Endothelial cell of umbilical vein (primary cell): ENCODE data around the gene NHSL2. TPM values are rescaled to one million over a fixed set of nuclear protein-coding genes. Genes with fewer than 3 reads are reported as not detected.

Experiments used
- BruUV-seq: library from RNA; stranded (reverse); fragments of 400-500 nt; replicated peaks from 2 replicates; lab custom pipeline; 2021; lab: Mats Ljungman, UMichigan
- CTCF ChIA-PET: fragments of 300-600, 350-600 bp; sonication (Branson Sonifier 250); formaldehyde crosslinking; loops from one replicate; lab custom pipeline; 2021; ENCODE audit warnings: antibody characterized with exemption, inconsistent platforms; lab: Charles Lee
- POLR2A ChIA-PET: fragments of 300-600, 350-600 bp; sonication (Branson Sonifier 250); formaldehyde crosslinking; loops from one replicate; lab custom pipeline; 2021; ENCODE audit warnings: antibody characterized with exemption, inconsistent platforms; lab: Charles Lee
- DNase-seq: peaks from one replicate; pipeline ENCODE4 v3.0.0-alpha.2; 2011; ENCODE audit warnings: low read depth, low spot score
- FAIRE-seq: peaks from 2 replicates; lab custom pipeline; 2011; peaks lifted over from hg19 to GRCh38; lab: Jason Lieb, UNC
- H2AFZ ChIP-seq: 2 replicates; pipeline ENCODE4 v1.6.0; 2012; ENCODE audit warnings: low read depth, low read length, control low read depth, inconsistent platforms
- H3K27ac ChIP-seq: 2 replicates; pipeline ENCODE4 v1.5.1; 2011; ENCODE audit warnings: low read depth, mild to moderate bottlenecking, control low read depth, low read length, moderate library complexity; ENCODE audit not compliant: insufficient read depth
- H3K27me3 ChIP-seq, 2 experiments: 2 replicates each; pipeline versions ENCODE4 v1.6.0 to v1.6.1; 2011; ENCODE audit warnings: low read length in 2 of 2, mixed read lengths in 1 of 2; ENCODE audit not compliant: control insufficient read depth in 2 of 2, insufficient read depth in 2 of 2
- H3K36me3 ChIP-seq, 2 experiments: 2 replicates in 1 of 2; 3 replicates in 1 of 2; pipeline ENCODE4 v1.5.1; 2011; ENCODE audit warnings: low read length in 2 of 2, mild to moderate bottlenecking in 1 of 2, moderate library complexity in 1 of 2; ENCODE audit not compliant: control insufficient read depth in 2 of 2, insufficient read depth in 2 of 2; ENCODE audit errors: extremely low read depth in 1 of 2
- H3K4me1 ChIP-seq: 3 replicates; pipeline ENCODE4 v1.5.1; 2011; ENCODE audit warnings: mild to moderate bottlenecking, low read length; ENCODE audit not compliant: control insufficient read depth, insufficient read depth; ENCODE audit errors: extremely low read depth
- H3K4me2 ChIP-seq: 2 replicates; pipeline ENCODE4 v1.6.1; 2011; ENCODE audit warnings: low read length, control low read depth, mixed read lengths; ENCODE audit not compliant: insufficient read depth
- H3K4me3 ChIP-seq, 3 experiments: fragments of 200-600 bp in 1 of 3; sonication (generic), shearing (Covaris generic) in 1 of 3; replicated peaks in 1 of 3; 2 replicates each; pipeline ENCODE4 v1.5.1; 2011 to 2016; ENCODE audit warnings: control low read depth in 3 of 3, low read length in 3 of 3, mild to moderate bottlenecking in 2 of 3, inconsistent platforms in 1 of 3, low read depth in 1 of 3, moderate library complexity in 1 of 3; ENCODE audit not compliant: insufficient read depth in 1 of 3
- H3K79me2 ChIP-seq: 2 replicates; pipeline ENCODE4 v1.6.0; 2012; ENCODE audit warnings: low read length, inconsistent platforms; ENCODE audit not compliant: control insufficient read depth, insufficient read depth
- H3K9ac ChIP-seq: replicated peaks from 2 replicates; pipeline ENCODE3; 2011; ENCODE audit warnings: low read length, control low read depth; ENCODE audit not compliant: insufficient read depth; ENCODE audit errors: extremely low read depth
- H3K9me1 ChIP-seq: replicated peaks from 3 replicates; pipeline ENCODE4 v1.6.0; 2011; ENCODE audit warnings: mild to moderate bottlenecking, low read length; ENCODE audit not compliant: control insufficient read depth, insufficient read depth; ENCODE audit errors: extremely low read depth
- H3K9me3 ChIP-seq: replicated peaks from 2 replicates; pipeline ENCODE4 v1.5.1; 2012; ENCODE audit warnings: low read length, inconsistent platforms; ENCODE audit not compliant: control insufficient read depth, insufficient read depth
- H4K20me1 ChIP-seq: replicated peaks from 2 replicates; pipeline ENCODE3; 2011; ENCODE audit warnings: mild to moderate bottlenecking, low read length; ENCODE audit not compliant: control insufficient read depth, insufficient read depth; ENCODE audit errors: extremely low read depth
- EZH2 ChIP-seq: IDR thresholded peaks from 2 replicates; pipeline ENCODE4 v1.6.1; 2012; ENCODE audit warnings: borderline replicate concordance, low read depth, mild to moderate bottlenecking, moderate library complexity, low read length, inconsistent platforms; ENCODE audit not compliant: severe bottlenecking
- FOS ChIP-seq: IDR thresholded peaks from 2 replicates; pipeline ENCODE4 v1.6.1; 2011; ENCODE audit warnings: mild to moderate bottlenecking, low read length, moderate library complexity, borderline replicate concordance; ENCODE audit not compliant: insufficient read depth
- GATA2 ChIP-seq: IDR thresholded peaks from 2 replicates; pipeline ENCODE4 v1.7.0; 2011; ENCODE audit warnings: low read depth, mild to moderate bottlenecking, moderate library complexity, mixed read lengths, low read length; ENCODE audit not compliant: insufficient read length, insufficient read depth
- JUN ChIP-seq: IDR thresholded peaks from 2 replicates; pipeline ENCODE4 v1.6.1; 2011; ENCODE audit warnings: borderline replicate concordance, low read depth; ENCODE audit not compliant: insufficient read length, insufficient read depth
- MAX ChIP-seq: IDR thresholded peaks from 2 replicates; pipeline ENCODE4 v1.6.1; 2011; ENCODE audit not compliant: insufficient read depth, insufficient read length
- MYC ChIP-seq: IDR thresholded peaks from one replicate; pipeline ENCODE4 v1.6.1; 2011; ENCODE audit warnings: mild to moderate bottlenecking, low read depth, low read length
- POLR2A ChIP-seq: IDR thresholded peaks from 2 replicates; pipeline ENCODE4 v1.6.1; 2012; ENCODE audit warnings: low read depth, mild to moderate bottlenecking, control low read depth, low read length
- POLR2AphosphoS5 ChIP-seq: IDR thresholded peaks from 2 replicates; pipeline ENCODE4 v1.6.1; 2012; ENCODE audit warnings: low read depth, mild to moderate bottlenecking, control low read depth, low read length, moderate library complexity; ENCODE audit not compliant: insufficient read depth
- dilution Hi-C: fragments of 300-500 bp; cut with MboI; formaldehyde crosslinking; loops from one replicate; pipeline ENCODE4 v1.15.0; 2019; ENCODE audit warnings: low sequenced_read_pairs; ENCODE audit not compliant: extremely low pct_ligation_motif_present
- intact Hi-C: fragments of 100-400 bp; cut with micrococcal nuclease; formaldehyde crosslinking; loops from one replicate; pipeline ENCODE4 v1.10.0; 2022
- polyA plus RNA-seq, 4 experiments: library from polyadenylated mRNA; depleted of rRNA in 3 of 4; stranded (reverse) in 3 of 4; unstranded in 1 of 4; fragments of >200 nt; gene quantifications; 2 replicates each; pipeline versions ENCODE4 v1.2.1 to v1.2.3, GENCODE V29; 2011 to 2012; ENCODE audit warnings: missing spikeins in 1 of 4
- total RNA-seq: library from RNA; stranded (reverse); gene quantifications from 2 replicates; pipeline ENCODE4 v1.2.3, GENCODE V29; 2021
- TF ChIP-seq, protein P1 (sequence below), 2 donors: IDR thresholded peaks; 1 replicate in 1 of 2; 2 replicates in 1 of 2; pipeline ENCODE4 v1.5.1; 2011; ENCODE audit warnings: low read length in 2 of 2, mild to moderate bottlenecking in 2 of 2, moderate library complexity in 2 of 2, control low read depth in 1 of 2, inconsistent platforms in 1 of 2, low read depth in 1 of 2; ENCODE audit not compliant: insufficient read depth in 1 of 2; ENCODE audit errors: extremely low read depth in 1 of 2

Gene NHSL2
- total and polyA plus RNA-seq, 2 donors (not counting 3 experiments of a cell fraction or from before 2014, with no cell fraction given): 23.5 to 49.9 TPM

GRCh38 chrX:71991164-71991563 is 80.5 kb downstream of the NHSL2 start:
- BruUV-seq: no TSS peak
- no peak for FAIRE-seq
- POLR2A ChIA-PET: no interaction called here

More at GRCh38 chrX:71991164-71991563, 80.5 kb downstream of the NHSL2 start:
- Histone ChIP-seq H3K27ac (no peak overlapping the region), H3K9me1 (no peaks in the 10 kb centered on the region), H2AFZ (no peak overlapping the region), H3K27me3 (no peaks in the 10 kb centered on the region), H3K4me2 (no peak overlapping the region), H3K36me3 (no peaks in the 10 kb centered on the region), H3K79me2 (no peaks in the 10 kb centered on the region), H3K9ac (no peak overlapping the region), H3K4me1 (no peaks in the 10 kb centered on the region), H3K4me3 (no peak overlapping the region), H4K20me1 (no peaks in the 10 kb centered on the region), H3K9me3 (no peaks in the 10 kb centered on the region)
- DNase-seq: no peak
- CTCF ChIA-PET: no interaction called here
- dilution Hi-C loops (no loop called here), intact Hi-C loops (no loop called here)
- TF ChIP-seq GATA2 (no peak), MYC (no peak), EZH2 (no peak), POLR2AphosphoS5 (no peak), FOS (no peak), JUN (no peak), POLR2A (no peak), MAX (no peak)
- TF ChIP-seq, protein P1, sequence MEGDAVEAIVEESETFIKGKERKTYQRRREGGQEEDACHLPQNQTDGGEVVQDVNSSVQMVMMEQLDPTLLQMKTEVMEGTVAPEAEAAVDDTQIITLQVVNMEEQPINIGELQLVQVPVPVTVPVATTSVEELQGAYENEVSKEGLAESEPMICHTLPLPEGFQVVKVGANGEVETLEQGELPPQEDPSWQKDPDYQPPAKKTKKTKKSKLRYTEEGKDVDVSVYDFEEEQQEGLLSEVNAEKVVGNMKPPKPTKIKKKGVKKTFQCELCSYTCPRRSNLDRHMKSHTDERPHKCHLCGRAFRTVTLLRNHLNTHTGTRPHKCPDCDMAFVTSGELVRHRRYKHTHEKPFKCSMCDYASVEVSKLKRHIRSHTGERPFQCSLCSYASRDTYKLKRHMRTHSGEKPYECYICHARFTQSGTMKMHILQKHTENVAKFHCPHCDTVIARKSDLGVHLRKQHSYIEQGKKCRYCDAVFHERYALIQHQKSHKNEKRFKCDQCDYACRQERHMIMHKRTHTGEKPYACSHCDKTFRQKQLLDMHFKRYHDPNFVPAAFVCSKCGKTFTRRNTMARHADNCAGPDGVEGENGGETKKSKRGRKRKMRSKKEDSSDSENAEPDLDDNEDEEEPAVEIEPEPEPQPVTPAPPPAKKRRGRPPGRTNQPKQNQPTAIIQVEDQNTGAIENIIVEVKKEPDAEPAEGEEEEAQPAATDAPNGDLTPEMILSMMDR (IDR thresholded peaks at IDR 0.05; ENCODE audit: extremely low read depth in 1 of 2, insufficient read depth in 1 of 2, low read depth in 1 of 2, low read length in 2 of 2): no peak
